ENCODE results near the gene MYL5. TPM values are rescaled to one million over a fixed set of nuclear protein-coding genes. Genes with fewer than 3 reads are reported as not detected.

Gene MYL5
- total and polyA plus RNA-seq, 2 of the 4 experiments (the other 2 are of a cell fraction): 9.1 to 16.0 TPM

- CTCF ChIA-PET: no interaction called here
- Histone ChIP-seq H3K27ac (ENCODE audit: insufficient read depth, low read length) (no peak overlapping the region), H3K36me3 (ENCODE audit: control insufficient read depth, insufficient read depth, low read length) (no peaks in the 10 kb centered on the region), H3K23ac (ENCODE audit: low read depth, low read length) (no peak overlapping the region), H4K20me1 (ENCODE audit: insufficient read depth, low read length) (no peaks in the 10 kb centered on the region), H4K5ac (ENCODE audit: low read depth, low read length) (no peak overlapping the region), H3K27me3 (ENCODE audit: control insufficient read depth, insufficient read depth, low read length) (no peaks in the 10 kb centered on the region), H3K4me1 (ENCODE audit: control insufficient read depth, insufficient read depth, low read length) (no peaks in the 10 kb centered on the region), H3K9me1 (ENCODE audit: insufficient read depth, low read length) (no peaks in the 10 kb centered on the region), H2BK120ac (ENCODE audit: low read depth, low read length) (no peak overlapping the region), H4K91ac (ENCODE audit: insufficient read depth, low read depth, low read length) (no peak overlapping the region), H2AK9ac (replicated peaks; ENCODE audit: low read depth, low read length, poor library complexity) (no peak overlapping the region), H2AK5ac (ENCODE audit: low read depth, low read length) (no peak overlapping the region), H2BK15ac (ENCODE audit: low read depth, low read length) (no peak overlapping the region), H4K8ac (ENCODE audit: low read depth in 2 of 2, low read length in 2 of 2) (no peak overlapping the region), H2BK5ac (ENCODE audit: low read depth, low read length, poor library complexity, severe bottlenecking) (no peak overlapping the region), H2AFZ (replicated peaks; ENCODE audit: low read length, poor library complexity) (no peak overlapping the region), H2BK20ac (ENCODE audit: low read depth, low read length) (no peak overlapping the region), H3K4me3 (ENCODE audit: insufficient read depth, low read depth, low read length) (no peak overlapping the region), H3K4me2 (ENCODE audit: low read depth, low read length) (no peak overlapping the region), H3K79me1 (ENCODE audit: low read depth in 1 of 2, low read length in 2 of 2) (no peaks in the 10 kb centered on the region), H3K56ac (ENCODE audit: extremely low read depth, insufficient read depth, low read length) (no peak overlapping the region), H3K9me3 (ENCODE audit: control insufficient read depth, insufficient read depth, low read length) (peaks cover 24% of the 10 kb centered on the region), H3K9ac (ENCODE audit: low read depth, low read length) (no peak overlapping the region), H3K14ac (replicated peaks; ENCODE audit: low read depth, low read length) (no peak overlapping the region), H3K4ac (ENCODE audit: low read depth, low read length) (no peak overlapping the region), H3K18ac (ENCODE audit: low read depth, low read length) (no peak overlapping the region)
- TF ChIP-seq RCOR1 (IDR thresholded peaks at IDR 0.05; ENCODE audit: insufficient replicate concordance, low read length) (no peak), RFX5 (IDR thresholded peaks at IDR 0.05; ENCODE audit: low read depth, low read length) (no peak), MAFK (IDR thresholded peaks at IDR 0.05; ENCODE audit: low read depth, low read length) (no peak), NFE2L2 (IDR thresholded peaks at IDR 0.05; ENCODE audit: low read depth, low read length) (no peak), CHD1 (IDR thresholded peaks at IDR 0.05; ENCODE audit: low read depth, low read length) (no peak), BHLHE40 (IDR thresholded peaks at IDR 0.05; ENCODE audit: low read depth, low read length) (no peak), MXI1 (IDR thresholded peaks at IDR 0.05; ENCODE audit: borderline replicate concordance, low read depth, low read length) (no peak), CTCF (conservative IDR thresholded peaks at IDR 0.05; ENCODE audit: low read depth, low read length) (no peak), POLR2A (IDR thresholded peaks at IDR 0.05; ENCODE audit: low read depth, low read length) (no peak), MAZ (IDR thresholded peaks at IDR 0.05; ENCODE audit: borderline replicate concordance, low read depth, low read length) (no peak), CEBPB (IDR thresholded peaks at IDR 0.05; ENCODE audit: low read depth, low read length) (no peak), SMC3 (IDR thresholded peaks at IDR 0.05; ENCODE audit: low read depth, low read length) (no peak), USF2 (IDR thresholded peaks at IDR 0.05; ENCODE audit: low read depth, low read length) (no peak), FOS (IDR thresholded peaks at IDR 0.05; ENCODE audit: low read depth, low read length) (no peak), RAD21 (IDR thresholded peaks at IDR 0.05; ENCODE audit: low read length) (no peak)
- TF ChIP-seq, protein P1, sequence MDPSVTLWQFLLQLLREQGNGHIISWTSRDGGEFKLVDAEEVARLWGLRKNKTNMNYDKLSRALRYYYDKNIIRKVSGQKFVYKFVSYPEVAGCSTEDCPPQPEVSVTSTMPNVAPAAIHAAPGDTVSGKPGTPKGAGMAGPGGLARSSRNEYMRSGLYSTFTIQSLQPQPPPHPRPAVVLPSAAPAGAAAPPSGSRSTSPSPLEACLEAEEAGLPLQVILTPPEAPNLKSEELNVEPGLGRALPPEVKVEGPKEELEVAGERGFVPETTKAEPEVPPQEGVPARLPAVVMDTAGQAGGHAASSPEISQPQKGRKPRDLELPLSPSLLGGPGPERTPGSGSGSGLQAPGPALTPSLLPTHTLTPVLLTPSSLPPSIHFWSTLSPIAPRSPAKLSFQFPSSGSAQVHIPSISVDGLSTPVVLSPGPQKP (IDR thresholded peaks at IDR 0.05; ENCODE audit: borderline replicate concordance, low read depth, low read length): no peak
- no TSS peak for BruUV-seq (replicated peaks)
- intact Hi-C loops (cut with micrococcal nuclease): no loop called here
- ATAC-seq (ENCODE audit: low read depth) (no peak), DNase-seq (no peak)
- 46% methylated on average over 3 of the region's 9 CpGs; no CpG with 5 or more reads in 1 of the 2 experiments for WGBS, 2 experiments (ENCODE audit: extremely low coverage in 2 of 2, insufficient read length in 1 of 2)
- dilution Hi-C loops (cut with HindIII; ENCODE audit: low sequenced_read_pairs, unreplicated experiment): no loop called here
- in situ Hi-C loops (cut with MboI; ENCODE audit: low sequenced_read_pairs): no loop called here
- POLR2A ChIA-PET (ENCODE audit: unreplicated experiment): no interaction called here
Measured at GRCh38 chr4:630656-631055, 43.7 kb upstream of the MYL5 start.

Measured in IMR-90 (cell line).